ENCODE measurements around the gene EGFL8.
A peak's percentile ranks its signal among the peaks of the same experiment; 100 is the strongest.
"Not testable (repeated sequence)": the region's sequence is repeated elsewhere in the genome, so short reads cannot be mapped to it uniquely, and the experiment has no call there.

The EGFL8 gene

GRCh38 chr6:32183030-32183429, 18.6 kb downstream of the EGFL8 start:
- DNase-seq (ENCODE audit: low read depth in 2 of 2) = no peak
- TF ChIP-seq CTCF (IDR thresholded peaks at IDR 0.05; ENCODE audit: low read depth, low read length) = no peak

GRCh38 chr6:32183483-32184083, 19.2 kb downstream of the EGFL8 start:
- H3K4me3 ChIP-seq (replicated peaks in 1 of 2; ENCODE audit: low read depth in 2 of 2, low read length in 2 of 2) = no peak overlapping the region
- no peak for DNase-seq (ENCODE audit: low read depth in 2 of 2)
- no peak for TF ChIP-seq CTCF (IDR thresholded peaks at IDR 0.05; ENCODE audit: low read depth, low read length)

More at GRCh38 chr6:32183030-32183429, 18.6 kb downstream of the EGFL8 start:
- H3K4me3 ChIP-seq (replicated peaks in 1 of 2; ENCODE audit: low read depth in 2 of 2, low read length in 2 of 2) = no peak overlapping the region

GRCh38 chr6:32184084-32184640, 19.8 kb downstream of the EGFL8 start, which contains the start of gene AGER:
Gene AGER (minus strand): TSS chr6:32184253. CDS start chr6:32184222, 31 bp downstream.
- DNase-seq (ENCODE audit: low read depth in 2 of 2) = no peak
- H3K4me3 ChIP-seq (replicated peaks in 1 of 2; ENCODE audit: low read depth in 2 of 2, low read length in 2 of 2) = no peak within 1 kb of the TSS
- no peak for TF ChIP-seq CTCF (IDR thresholded peaks at IDR 0.05; ENCODE audit: low read depth, low read length)

- peak; percentile 92 to 95 for DNase-seq (ENCODE audit: low read depth in 2 of 2)
- not testable (repeated sequence) for H3K4me3 ChIP-seq (replicated peaks in 1 of 2; ENCODE audit: low read depth in 2 of 2, low read length in 2 of 2)
These were observed 21.3 kb downstream of the EGFL8 start for GRCh38 chr6:32185681-32186131.

GRCh38 chr6:32186151-32186840, 21.9 kb downstream of the EGFL8 start:
- not testable (repeated sequence) for H3K4me3 ChIP-seq (replicated peaks in 1 of 2; ENCODE audit: low read depth in 2 of 2, low read length in 2 of 2); DNase-seq (ENCODE audit: low read depth in 2 of 2)

- no peak overlapping the region for H3K4me3 ChIP-seq (replicated peaks in 1 of 2; ENCODE audit: low read depth in 2 of 2, low read length in 2 of 2)
- no peak for TF ChIP-seq CTCF (IDR thresholded peaks at IDR 0.05; ENCODE audit: low read depth, low read length)
- DNase-seq (ENCODE audit: low read depth in 2 of 2) = no peak
These were observed 22.8 kb downstream of the EGFL8 start for GRCh38 chr6:32187009-32187709.

GRCh38 chr6:32187725-32188380, 23.5 kb downstream of the EGFL8 start:
- DNase-seq (ENCODE audit: low read depth in 2 of 2) = not testable (repeated sequence)
- H3K4me3 ChIP-seq (replicated peaks in 1 of 2; ENCODE audit: low read depth in 2 of 2, low read length in 2 of 2) = peak overlapping the region; percentile 11 to 67
